SK-N-SH treated with all-trans-retinoic acid at 6 μM for 48 hours (cell line): ENCODE measurements around the gene BTLA.

ENCODE experiments used
- ATAC-seq: fragments of 200-7000 bp; cut with Tn5 transposase; 3 replicates; pipeline ENCODE4 v1.9.1; 2020; ENCODE audit warnings: mild to moderate bottlenecking, moderate library complexity
- ARNTL ChIP-seq: fragments of 450-650 bp; formaldehyde crosslinking; IDR thresholded peaks from 2 replicates; pipeline ENCODE4 v1.5.0; 2020; ENCODE audit warnings: low read depth, mild to moderate bottlenecking, moderate library complexity, borderline replicate concordance
- CREB5 ChIP-seq: fragments of 250-450 bp; sonication (Bioruptor Pico); IDR thresholded peaks from 2 replicates; pipeline ENCODE4 v1.5.1; 2020; ENCODE audit warnings: low read depth, mild to moderate bottlenecking, moderate library complexity
- CSRNP3 ChIP-seq: fragments of 250-450 bp; sonication (Bioruptor Pico); IDR thresholded peaks from 2 replicates; pipeline ENCODE4 v1.5.1; 2021; ENCODE audit warnings: mild to moderate bottlenecking, moderate library complexity
- ESRRG ChIP-seq: fragments of 250-450 bp; sonication (Bioruptor Pico); IDR thresholded peaks from 2 replicates; pipeline ENCODE4 v1.6.1; 2021; ENCODE audit warnings: mild to moderate bottlenecking
- GLIS3 ChIP-seq: fragments of 250-450 bp; sonication (Bioruptor Pico); IDR thresholded peaks from 2 replicates; pipeline ENCODE4 v1.5.0; 2020; ENCODE audit warnings: mild to moderate bottlenecking, moderate library complexity
- ISL1 ChIP-seq: fragments of 250-450 bp; sonication (Bioruptor Pico); IDR thresholded peaks from 2 replicates; pipeline ENCODE4 v2.1.2; 2022; ENCODE audit warnings: mild to moderate bottlenecking, moderate library complexity
- OSR1 ChIP-seq: fragments of 250-450 bp; sonication (Bioruptor Pico); IDR thresholded peaks from 2 replicates; pipeline ENCODE4 v1.8.0; 2022; ENCODE audit warnings: moderate library complexity, mild to moderate bottlenecking, inconsistent platforms
- PATZ1 ChIP-seq: fragments of 250-450 bp; sonication (Bioruptor Pico); IDR thresholded peaks from 2 replicates; pipeline ENCODE4 v1.8.0; 2020; ENCODE audit warnings: mild to moderate bottlenecking, moderate library complexity, borderline replicate concordance
- POU6F1 ChIP-seq: fragments of 250-450 bp; sonication (Bioruptor Pico); IDR thresholded peaks from 2 replicates; pipeline ENCODE4 v1.8.0; 2021; ENCODE audit warnings: low read depth, mild to moderate bottlenecking, moderate library complexity, borderline replicate concordance
- PPARA ChIP-seq: fragments of 250-450 bp; sonication (Bioruptor Pico); IDR thresholded peaks from 2 replicates; pipeline ENCODE4 v1.5.0; 2020; ENCODE audit warnings: mild to moderate bottlenecking, borderline replicate concordance
- RARB ChIP-seq: fragments of 250-450 bp; sonication (Bioruptor Pico); IDR thresholded peaks from 2 replicates; pipeline ENCODE4 v1.8.0; 2021; ENCODE audit warnings: mild to moderate bottlenecking, moderate library complexity
- SNAI2 ChIP-seq: fragments of 250-450 bp; sonication (Bioruptor Pico); IDR thresholded peaks from 2 replicates; pipeline ENCODE4 v1.5.0; 2020; ENCODE audit warnings: mild to moderate bottlenecking, moderate library complexity
- TOX ChIP-seq: fragments of 250-450 bp; sonication (Bioruptor Pico); IDR thresholded peaks from 2 replicates; pipeline ENCODE4 v1.8.0; 2021; ENCODE audit warnings: mild to moderate bottlenecking, moderate library complexity, borderline replicate concordance
- TSHZ2 ChIP-seq: fragments of 250-450 bp; sonication (Bioruptor Pico); IDR thresholded peaks from 2 replicates; pipeline ENCODE4 v1.5.0; 2020; ENCODE audit warnings: mild to moderate bottlenecking, moderate library complexity
- ZC3H10 ChIP-seq: fragments of 250-450 bp; sonication (Bioruptor Pico); IDR thresholded peaks from 2 replicates; pipeline ENCODE4 v1.5.1; 2021; ENCODE audit warnings: mild to moderate bottlenecking, moderate library complexity
- ZFP3 ChIP-seq: fragments of 250-450 bp; sonication (Bioruptor Pico); IDR thresholded peaks from 2 replicates; pipeline ENCODE4 v1.5.0; 2020; ENCODE audit warnings: mild to moderate bottlenecking, moderate library complexity
- ZFP30 ChIP-seq: fragments of 450-650 bp; formaldehyde crosslinking; IDR thresholded peaks from 2 replicates; pipeline ENCODE4 v1.5.0; 2022; ENCODE audit warnings: mild to moderate bottlenecking, moderate library complexity
- ZNF565 ChIP-seq: fragments of 450-650 bp; formaldehyde crosslinking; conservative IDR thresholded peaks from 2 replicates; pipeline ENCODE4 v1.5.0; 2020; ENCODE audit warnings: low read depth, mild to moderate bottlenecking, moderate library complexity
- ZNF70 ChIP-seq: fragments of 450-650 bp; formaldehyde crosslinking; IDR thresholded peaks from 2 replicates; pipeline ENCODE4 v1.5.0; 2020; ENCODE audit warnings: mild to moderate bottlenecking, moderate library complexity
- ZNF8 ChIP-seq: fragments of 450-650 bp; formaldehyde crosslinking; IDR thresholded peaks from 2 replicates; pipeline ENCODE4 v1.5.0; 2020; ENCODE audit warnings: mild to moderate bottlenecking, moderate library complexity

The BTLA gene

GRCh38 chr3:112425858-112426750 is 73.2 kb downstream of the BTLA start:
- ATAC-seq: no peak

More at GRCh38 chr3:112425858-112426750, 73.2 kb downstream of the BTLA start:
- TF ChIP-seq TSHZ2: no peak
- no peak for TF ChIP-seq ZNF8 (CRISPR knock-in tag)
- TF ChIP-seq PATZ1 (CRISPR knock-in tag): no peak
- TF ChIP-seq RARB (CRISPR knock-in tag): no peak
- no peak for TF ChIP-seq ZNF565 (CRISPR knock-in tag)
- TF ChIP-seq SNAI2 (CRISPR knock-in tag): no peak
- TF ChIP-seq TOX (CRISPR knock-in tag): no peak
- TF ChIP-seq ZNF70: no peak
- TF ChIP-seq OSR1 (CRISPR knock-in tag): no peak
- TF ChIP-seq ARNTL (CRISPR knock-in tag): no peak
- no peak for TF ChIP-seq ZFP3
- TF ChIP-seq CREB5: no peak
- TF ChIP-seq ESRRG (CRISPR knock-in tag): no peak
- TF ChIP-seq POU6F1: no peak
- TF ChIP-seq ISL1: no peak
- TF ChIP-seq CSRNP3 (CRISPR knock-in tag): no peak
- TF ChIP-seq ZC3H10: no peak
- TF ChIP-seq ZFP30 (CRISPR knock-in tag): no peak
- TF ChIP-seq PPARA: no peak
- no peak for TF ChIP-seq GLIS3 (CRISPR knock-in tag)
